Naive thymus-derived CD4-positive, alpha-beta T cell (primary cell): ENCODE results near the gene SLC29A1. TPM values are rescaled to one million over a fixed set of nuclear protein-coding genes. Genes with fewer than 3 reads are reported as not detected.

Experiments
- ATAC-seq: fragments of 150-1000 bp; cut with Tn5 transposase; 2 replicates; pipeline ENCODE4 v1.10.0; 2021; ENCODE audit warnings: mild to moderate bottlenecking, moderate library complexity
- CTCF ChIA-PET: fragments of 350-600 bp; sonication (Branson Sonifier 250); formaldehyde crosslinking; loops from one replicate; lab custom pipeline; 2021; ENCODE audit warnings: antibody characterized with exemption; lab: Charles Lee
- POLR2A ChIA-PET: fragments of 350-600 bp; sonication (Branson Sonifier 250); formaldehyde crosslinking; loops from one replicate; lab custom pipeline; 2021; ENCODE audit warnings: antibody characterized with exemption, inconsistent platforms; lab: Charles Lee
- DNase-seq, 9 donors: peaks; one replicate each; pipeline versions ENCODE4 v3.0.0 to v3.0.0-alpha.2; 2020 to 2022; ENCODE audit warnings: mixed read lengths in 1 of 9
- H3K27ac ChIP-seq: one replicate; pipeline ENCODE4 v1.7.0; 2013; ENCODE audit warnings: mild to moderate bottlenecking, low read depth, low read length, moderate library complexity
- H3K27me3 ChIP-seq, 2 donors: one replicate each; pipeline ENCODE4 v1.7.0; 2013; ENCODE audit warnings: low read length in 2 of 2, mild to moderate bottlenecking in 2 of 2, moderate library complexity in 2 of 2; ENCODE audit not compliant: control insufficient read depth in 2 of 2, insufficient read depth in 2 of 2
- H3K36me3 ChIP-seq, 3 experiments: 1 replicate in 2 of 3; 2 replicates in 1 of 3; pipeline ENCODE4 v1.7.0; 2013; ENCODE audit warnings: low read length in 3 of 3, mild to moderate bottlenecking in 3 of 3, moderate library complexity in 1 of 3; ENCODE audit not compliant: insufficient read depth in 3 of 3, control insufficient read depth in 2 of 3
- H3K4me1 ChIP-seq, 2 donors: one replicate each; pipeline ENCODE4 v1.7.0; 2013; ENCODE audit warnings: low read length in 2 of 2, mild to moderate bottlenecking in 2 of 2, moderate library complexity in 1 of 2; ENCODE audit not compliant: control insufficient read depth in 2 of 2, insufficient read depth in 2 of 2
- H3K4me3 ChIP-seq: 2 replicates; pipeline ENCODE4 v1.7.0; 2013; ENCODE audit warnings: mild to moderate bottlenecking, low read length
- H3K9me3 ChIP-seq, 3 experiments: 1 replicate in 2 of 3; 2 replicates in 1 of 3; pipeline ENCODE4 v1.7.0; 2013; ENCODE audit warnings: low read length in 3 of 3; ENCODE audit not compliant: control insufficient read depth in 2 of 3
- H3K27ac Mint-ChIP-seq, 9 donors: one replicate each; pipeline ENCODE4 v1.8.0; 2020 to 2022; ENCODE audit warnings: mixed read lengths in 9 of 9, mild to moderate bottlenecking in 8 of 9, moderate library complexity in 5 of 9, inconsistent platforms in 2 of 9
- H3K27me3 Mint-ChIP-seq, 5 donors: one replicate each; pipeline ENCODE4 v1.8.0; 2021 to 2022; ENCODE audit warnings: mixed read lengths in 5 of 5, mild to moderate bottlenecking in 1 of 5
- H3K36me3 Mint-ChIP-seq, 5 donors: one replicate each; pipeline ENCODE4 v1.8.0; 2020 to 2022; ENCODE audit warnings: mixed read lengths in 5 of 5, mild to moderate bottlenecking in 3 of 5, inconsistent platforms in 1 of 5
- H3K4me1 Mint-ChIP-seq, 7 donors: one replicate each; pipeline ENCODE4 v1.8.0; 2020 to 2022; ENCODE audit warnings: mixed read lengths in 7 of 7, mild to moderate bottlenecking in 3 of 7, inconsistent platforms in 1 of 7
- H3K4me3 Mint-ChIP-seq, 10 donors: one replicate each; pipeline ENCODE4 v1.8.0; 2020 to 2022; ENCODE audit warnings: mild to moderate bottlenecking in 10 of 10, mixed read lengths in 10 of 10, moderate library complexity in 6 of 10, inconsistent platforms in 2 of 10
- H3K9me3 Mint-ChIP-seq, 11 donors: one replicate each; pipeline ENCODE4 v1.8.0; 2020 to 2022; ENCODE audit warnings: mixed read lengths in 11 of 11, mild to moderate bottlenecking in 4 of 11, inconsistent platforms in 1 of 11, moderate library complexity in 1 of 11
- intact Hi-C, 2 donors: fragments of 100-400 bp; cut with micrococcal nuclease; formaldehyde crosslinking; loops; one replicate each; pipeline ENCODE4 v1.15.1; 2023
- polyA plus RNA-seq, 2 donors: library from polyadenylated mRNA; unstranded; fragments of 300-500 nt; fragmentation: Illumina TruSeq; gene quantifications; one replicate each; pipeline ENCODE4 v1.2.3, GENCODE V29; 2021
- total RNA-seq, 6 experiments: library from RNA in 5 of 6; stranded (reverse) in 5 of 6; gene quantifications; 1 replicate in 5 of 6; 2 replicates in 1 of 6; pipeline ENCODE4 v1.2.3 and lab custom pipeline; 2021 to 2026

SLC29A1 gene
- total and polyA plus RNA-seq, 7 experiments from 2014 or later: 0.84 to 41.1 (median 1.8) TPM

DNA sequence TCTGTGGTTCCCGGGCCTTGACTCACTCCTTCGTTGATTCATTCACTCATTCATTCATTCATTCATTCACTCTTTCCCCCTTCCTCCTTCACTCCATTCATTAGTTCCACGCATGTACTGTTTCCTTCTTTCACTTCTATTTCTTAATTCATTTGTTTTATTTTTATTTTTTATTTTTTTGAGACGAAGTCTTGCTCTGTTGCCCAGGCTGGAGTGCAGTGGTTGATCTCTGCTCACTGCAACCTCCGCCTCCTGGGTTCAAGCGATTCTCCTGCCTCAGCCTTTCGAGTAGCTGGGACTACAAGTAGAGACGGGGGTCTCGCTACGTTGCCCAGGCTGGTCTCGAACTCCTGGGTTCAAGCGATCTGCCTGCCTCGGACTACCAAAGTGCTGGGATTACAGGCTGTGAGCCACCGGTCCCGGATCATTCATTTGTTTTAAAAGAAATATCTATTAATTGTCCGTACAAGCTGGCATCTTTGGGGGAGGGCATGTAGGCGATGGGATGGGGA, 42.4 kb downstream of the SLC29A1 start:
- H3K27ac Mint-ChIP-seq: peak overlapping the region; percentile 77 to 96 (median 91)
- ChIA-PET POLR2A (interaction anchor here (1.3 to 3.7 kb wide), 4 partner anchors 11 to 42 kb away, joined by 3 to 33 read pairs (median 10); partner anchors contain the start of genes HSP90AB1 and SLC29A1), CTCF (interaction anchor here (1.6 to 5.2 kb wide), 2 partner anchors 10 to 39 kb away, joined by 10 to 50 read pairs; partner anchors contain the start of gene SLC35B2)
- H3K27me3 Mint-ChIP-seq: peaks cover 15 to 22% (median 17%) of the 10 kb centered on the region in 5 donors
- ATAC-seq: no peak
- peaks cover 30% of the 10 kb centered on the region in 2 donors for H3K4me1 ChIP-seq
- H3K36me3 ChIP-seq: peaks cover 0 to 7% (median 0%) of the 10 kb centered on the region in 3 experiments
- no peak for DNase-seq
- peaks cover 0 to 17% (median 4%) of the 10 kb centered on the region in 5 donors for H3K36me3 Mint-ChIP-seq
- peaks cover 0 to 8% of the 10 kb centered on the region in 2 donors for H3K27me3 ChIP-seq
- H3K4me1 Mint-ChIP-seq: peaks cover 32 to 57% (median 43%) of the 10 kb centered on the region in 7 donors
- H3K4me3 Mint-ChIP-seq: peak overlapping the region; percentile 87 to 99 (median 94)
- no peaks in the 10 kb centered on the region for H3K9me3 ChIP-seq
- peak overlapping the region; percentile 97 for H3K27ac ChIP-seq
- no peaks in the 10 kb centered on the region for H3K9me3 Mint-ChIP-seq
- H3K4me3 ChIP-seq: peak overlapping the region; percentile 85
- intact Hi-C loops: loop anchor here (1.0 to 2.0 kb wide), 9 partner anchors 8 to 138 kb away; partner anchors contain the start of genes CDC5L (in 2 of the 2), SLC29A1 (in 2 of the 2), SLC35B2 (in 2 of the 2) and AARS2 (in 1 of the 2)

DNA sequence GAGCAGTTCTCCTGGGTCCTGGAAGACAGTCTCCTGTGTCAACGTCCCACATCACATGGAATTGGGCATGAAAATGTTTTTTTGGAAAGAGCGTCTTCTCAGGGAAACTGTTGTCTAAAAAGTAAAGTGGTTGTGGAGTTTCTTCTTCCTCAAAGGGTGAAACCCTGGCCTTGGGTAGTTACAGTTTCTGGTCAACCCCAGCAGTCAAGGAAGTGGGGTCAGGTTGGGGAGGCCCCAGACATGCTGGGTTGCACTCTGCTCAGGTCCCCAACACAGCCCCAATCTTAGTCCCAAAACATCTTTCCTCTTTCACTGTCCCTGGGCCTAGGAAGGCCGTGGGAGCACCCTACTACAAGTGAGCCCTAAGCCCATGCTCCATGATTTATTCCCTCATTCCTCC, 43.0 kb downstream of the SLC29A1 start:
- Mint-ChIP-seq H3K9me3 (no peaks in the 10 kb centered on the region), H3K4me3 (peak overlapping the region; percentile 87 to 99 (median 94)), H3K27ac (peak overlapping the region; percentile 55 to 96 (median 90)), H3K27me3 (peaks cover 15 to 26% (median 21%) of the 10 kb centered on the region in 5 donors), H3K36me3 (peaks cover 0 to 15% (median 0%) of the 10 kb centered on the region in 5 donors), H3K4me1 (peaks cover 26 to 54% (median 42%) of the 10 kb centered on the region in 7 donors)
- Histone ChIP-seq H3K36me3 (peaks cover 0 to 4% (median 0%) of the 10 kb centered on the region in 3 experiments), H3K9me3 (no peaks in the 10 kb centered on the region), H3K27me3 (peaks cover 0 to 10% of the 10 kb centered on the region in 2 donors), H3K27ac (peak overlapping the region; percentile 97), H3K4me3 (no peak overlapping the region), H3K4me1 (peaks cover 30% of the 10 kb centered on the region in 2 donors)
- ChIA-PET CTCF (interaction anchor here (0.6 to 5.2 kb wide), 6 partner anchors 10 to 72 kb away, joined by 3 to 50 read pairs (median 6); partner anchors contain the start of genes HSP90AB1 and SLC35B2), POLR2A (interaction anchor here (1.3 to 3.7 kb wide), 4 partner anchors 10 to 43 kb away, joined by 3 to 33 read pairs (median 6); partner anchors contain the start of genes HSP90AB1 and SLC29A1)
- intact Hi-C loops: no loop called here
- DNase-seq: no peak
- ATAC-seq: no peak

DNA sequence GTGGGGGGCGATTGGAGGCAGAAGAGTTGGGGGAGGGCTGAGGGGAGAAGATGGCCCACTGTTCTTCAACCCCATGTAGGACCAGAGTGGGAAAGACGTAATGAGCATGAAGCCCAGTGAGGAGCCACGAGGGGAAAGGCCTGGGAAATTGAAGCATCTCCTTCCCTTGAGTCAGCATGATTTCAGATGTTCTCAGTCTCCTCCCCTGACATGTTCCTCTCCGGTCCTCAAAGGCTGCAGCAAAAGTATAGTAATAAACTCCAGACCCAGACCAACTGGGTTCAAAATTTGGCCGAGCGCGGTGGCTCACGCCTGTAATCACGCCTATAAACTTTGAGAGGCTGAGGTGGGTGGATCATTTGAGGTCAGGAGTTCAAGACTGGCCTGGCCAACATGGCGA, 43.9 kb downstream of the SLC29A1 start:
- peaks cover 0 to 4% (median 0%) of the 10 kb centered on the region in 3 experiments for H3K36me3 ChIP-seq
- H3K36me3 Mint-ChIP-seq: peaks cover 0 to 15% (median 0%) of the 10 kb centered on the region in 5 donors
- H3K27me3 ChIP-seq: peaks cover 0 to 16% of the 10 kb centered on the region in 2 donors
- H3K4me3 ChIP-seq: no peak overlapping the region
- H3K27ac Mint-ChIP-seq: peak overlapping the region in 5 of 9 donors; percentile 25 to 59 (median 44)
- no peak for ATAC-seq
- no peak for DNase-seq
- peak overlapping the region in 1 of 10 donors; percentile 2 for H3K4me3 Mint-ChIP-seq
- CTCF ChIA-PET: interaction anchor here (0.8 to 5.2 kb wide), 8 partner anchors 11 to 88 kb away, joined by 3 to 50 read pairs (median 4); partner anchors contain the start of gene SLC35B2
- H3K27me3 Mint-ChIP-seq: peaks cover 20 to 36% (median 28%) of the 10 kb centered on the region in 5 donors
- H3K9me3 ChIP-seq: no peaks in the 10 kb centered on the region
- H3K4me1 Mint-ChIP-seq: peaks cover 25 to 52% (median 40%) of the 10 kb centered on the region in 7 donors
- peaks cover 27 to 29% of the 10 kb centered on the region in 2 donors for H3K4me1 ChIP-seq
- POLR2A ChIA-PET: interaction anchor here (1.2 to 3.7 kb wide), 4 partner anchors 11 to 169 kb away, joined by 3 to 33 read pairs (median 3); partner anchors contain the start of gene HSP90AB1
- intact Hi-C loops: no loop called here
- no peak overlapping the region for H3K27ac ChIP-seq
- H3K9me3 Mint-ChIP-seq: no peaks in the 10 kb centered on the region

DNA sequence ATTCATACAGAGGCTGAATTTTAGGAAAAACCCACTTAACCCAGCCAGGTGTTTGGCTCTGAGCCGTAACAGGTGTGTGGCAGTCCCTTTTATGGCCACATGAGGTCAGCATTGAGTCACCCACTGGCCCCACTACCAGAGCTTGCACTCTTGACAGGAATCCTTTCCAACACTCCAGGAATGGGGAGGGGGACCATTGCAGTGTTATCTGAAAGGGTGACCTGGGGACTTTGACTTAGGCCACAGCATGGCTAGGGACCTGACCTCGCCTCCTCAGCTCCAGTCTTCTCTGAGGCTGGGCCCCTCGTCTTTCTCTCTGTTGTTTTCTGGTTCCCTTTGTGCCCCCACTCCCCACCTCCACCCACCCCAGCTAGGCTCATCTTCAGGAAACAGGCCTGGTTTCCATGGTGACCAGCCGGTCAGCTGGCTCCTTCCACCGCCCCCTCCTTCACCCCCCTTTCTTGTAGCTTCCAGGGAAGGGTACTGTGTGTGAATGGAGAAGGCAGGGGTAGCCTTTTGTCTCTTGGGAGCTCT, 44.8 kb downstream of the SLC29A1 start:
- H3K36me3 ChIP-seq: peaks cover 0 to 4% (median 0%) of the 10 kb centered on the region in 3 experiments
- no peaks in the 10 kb centered on the region for H3K9me3 ChIP-seq
- peak overlapping the region in 2 of 10 donors; percentile 25 to 73 for H3K4me3 Mint-ChIP-seq
- no peaks in the 10 kb centered on the region for H3K9me3 Mint-ChIP-seq
- CTCF ChIA-PET: interaction anchor here (0.8 to 5.2 kb wide), 11 partner anchors 9 to 89 kb away, joined by 3 to 50 read pairs (median 5); partner anchors contain the start of genes AARS2 and SLC35B2
- DNase-seq (peak in 8 of 9 donors; percentile 42 to 68 (median 63)), ATAC-seq (no peak)
- H3K4me3 ChIP-seq: no peak overlapping the region
- H3K27ac ChIP-seq: no peak overlapping the region
- H3K4me1 Mint-ChIP-seq: peaks cover 16 to 43% (median 31%) of the 10 kb centered on the region in 7 donors
- intact Hi-C loops: loop anchor here (1.0 to 2.0 kb wide), 5 partner anchors 36 to 189 kb away; partner anchors contain the start of gene AARS2 (in 1 of the 2)
- H3K36me3 Mint-ChIP-seq: peaks cover 0 to 11% (median 0%) of the 10 kb centered on the region in 5 donors
- peaks cover 0 to 20% of the 10 kb centered on the region in 2 donors for H3K27me3 ChIP-seq
- POLR2A ChIA-PET: interaction anchor here (0.7 to 1.6 kb wide), 6 partner anchors 11 to 170 kb away, joined by 3 to 8 read pairs (median 4); partner anchors contain the start of genes HSP90AB1 and SLC35B2
- H3K27me3 Mint-ChIP-seq: peaks cover 29 to 43% (median 37%) of the 10 kb centered on the region in 5 donors
- peaks cover 19% of the 10 kb centered on the region in 2 donors for H3K4me1 ChIP-seq
- peak overlapping the region in 4 of 9 donors; percentile 55 to 81 (median 72) for H3K27ac Mint-ChIP-seq

DNA sequence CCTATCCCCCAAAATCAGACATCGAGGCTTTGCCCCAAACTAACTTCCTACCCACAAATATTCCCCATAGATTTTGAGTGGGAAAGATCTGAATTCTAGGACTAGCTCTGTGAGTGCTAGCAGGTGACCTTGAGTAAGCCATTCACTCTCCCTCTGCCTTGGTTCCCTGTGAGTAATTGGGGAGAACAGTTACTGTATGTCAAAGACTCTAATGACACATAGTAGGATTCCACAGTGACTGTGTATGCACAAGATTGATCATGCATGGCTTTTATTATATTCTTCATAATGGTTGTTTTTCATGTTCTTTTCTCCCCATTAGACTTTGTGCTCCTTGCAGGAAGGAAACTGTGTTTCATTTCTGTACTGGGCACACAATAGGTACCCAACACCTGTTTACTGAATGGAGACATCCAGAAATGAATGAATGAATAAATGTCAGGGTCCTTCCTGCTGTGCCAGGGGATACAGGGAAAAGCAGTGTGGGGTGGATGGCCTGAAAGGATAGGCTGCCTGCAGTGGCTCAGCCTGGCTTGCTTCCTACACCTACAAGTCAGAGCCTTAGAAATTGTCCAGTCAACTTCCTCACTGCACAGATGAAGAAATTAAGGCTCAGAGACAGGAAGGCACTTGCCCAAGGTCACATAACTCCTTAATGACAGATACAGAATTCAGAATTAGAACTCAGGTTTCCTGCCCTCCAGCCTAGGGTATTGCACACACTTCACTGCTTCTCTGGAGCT, 46.0 kb downstream of the SLC29A1 start:
- ChIA-PET POLR2A (interaction anchor here (1.6 kb wide), 1 partner anchor 12 kb away, joined by 8 read pairs; the partner anchor contains the start of gene SLC35B2), CTCF (interaction anchor here (1.1 to 5.2 kb wide), 5 partner anchors 13 to 69 kb away, joined by 5 to 50 read pairs (median 9); partner anchors contain the start of genes AARS2 and SLC35B2)
- intact Hi-C loops: loop anchor here in 1 of 2 donors (2.0 kb wide), 2 partner anchors 43 to 187 kb away; partner anchors contain the start of gene AARS2
- H3K9me3 Mint-ChIP-seq: no peaks in the 10 kb centered on the region
- Histone ChIP-seq H3K36me3 (peaks cover 0 to 4% (median 0%) of the 10 kb centered on the region in 3 experiments), H3K27me3 (peaks cover 0 to 20% of the 10 kb centered on the region in 2 donors), H3K9me3 (no peaks in the 10 kb centered on the region), H3K27ac (no peak overlapping the region), H3K4me3 (no peak overlapping the region), H3K4me1 (peaks cover 8% of the 10 kb centered on the region in 2 donors)
- peak overlapping the region; percentile 4 to 76 (median 60) for H3K4me3 Mint-ChIP-seq
- ATAC-seq (no peak), DNase-seq (no peak)
- peaks cover 7 to 34% (median 20%) of the 10 kb centered on the region in 7 donors for H3K4me1 Mint-ChIP-seq
- peaks cover 0 to 3% (median 0%) of the 10 kb centered on the region in 5 donors for H3K36me3 Mint-ChIP-seq
- H3K27ac Mint-ChIP-seq: no peak overlapping the region
- H3K27me3 Mint-ChIP-seq: peaks cover 40 to 53% (median 47%) of the 10 kb centered on the region in 5 donors
